Peyer's patch (tissue), 4 donors: ENCODE data around the gene TIMD4. TPM values are rescaled to one million over a fixed set of nuclear protein-coding genes. Genes with fewer than 3 reads are reported as not detected.
"Not testable (repeated sequence)": the region's sequence is repeated elsewhere in the genome, so short reads cannot be mapped to it uniquely, and the experiment has no call there.

Experiments used
- DNase-seq, 3 donors: peaks; one replicate each; pipeline ENCODE4 v3.0.0-alpha.2; 2017 to 2019
- H3K27ac ChIP-seq, 4 donors: fragments of 200-600 bp; sonication (generic); one replicate each; pipeline ENCODE4 v1.5.1; 2016 to 2019
- H3K27me3 ChIP-seq, 2 donors: fragments of 200-600 bp; sonication (generic); one replicate each; pipeline ENCODE4 v1.5.1; 2019
- H3K36me3 ChIP-seq, 3 donors: fragments of 200-600 bp; sonication (generic); one replicate each; pipeline ENCODE4 v1.5.1; 2016 to 2019
- H3K4me1 ChIP-seq, 4 donors: fragments of 200-600 bp; sonication (generic); one replicate each; pipeline ENCODE4 v1.5.1; 2016 to 2019
- H3K4me3 ChIP-seq, 4 donors: fragments of 200-600 bp; sonication (generic); 1 replicate in 3 of 4; 2 replicates in 1 of 4; pipeline ENCODE4 v1.5.1; 2016 to 2019; ENCODE audit warnings: mild to moderate bottlenecking in 1 of 4
- H3K9me3 ChIP-seq, 4 donors: fragments of 200-600 bp; sonication (generic); one replicate each; pipeline ENCODE4 v1.5.1; 2016 to 2019; ENCODE audit warnings: mild to moderate bottlenecking in 1 of 4
- CTCF ChIP-seq, 6 experiments: fragments of 450-650 bp in 4 of 6; fragments of 200-600 bp in 2 of 6; sonication (generic) in 1 of 6; IDR thresholded peaks; one replicate each; pipeline ENCODE4 v1.5.1; 2017 to 2019; ENCODE audit warnings: antibody characterized with exemption in 6 of 6, mild to moderate bottlenecking in 3 of 6, moderate library complexity in 1 of 6
- POLR2A ChIP-seq, 2 donors: fragments of 450-650 bp; IDR thresholded peaks; one replicate each; pipeline ENCODE4 v1.5.1; 2017; ENCODE audit warnings: antibody characterized with exemption in 2 of 2, mild to moderate bottlenecking in 2 of 2, moderate library complexity in 2 of 2
- total RNA-seq, 4 donors: library from RNA; depleted of rRNA; stranded (reverse); fragments of >200 nt; gene quantifications; one replicate each; pipeline ENCODE4 v1.1.0, GENCODE V29; 2016

Gene TIMD4
- total RNA-seq, 4 donors from 2014 or later = 2.5 TPM; not detected in 3

- H3K4me1 ChIP-seq = no peaks in the 10 kb centered on the region
- no peaks in the 10 kb centered on the region for H3K27me3 ChIP-seq
- no peak for TF ChIP-seq CTCF (IDR thresholded peaks at IDR 0.05)
- no peak for TF ChIP-seq POLR2A (IDR thresholded peaks at IDR 0.05)
- H3K9me3 ChIP-seq = no peaks in the 10 kb centered on the region
- H3K36me3 ChIP-seq = no peaks in the 10 kb centered on the region
- no peak overlapping the region for H3K27ac ChIP-seq
- no peak overlapping the region for H3K4me3 ChIP-seq
- no peak for DNase-seq
These were observed 18.5 kb upstream of the TIMD4 start for GRCh38 chr5:156981481-156981880.

GRCh38 chr5:156974328-156974727, 11.3 kb upstream of the TIMD4 start:
- Histone ChIP-seq H3K4me1 (no peaks in the 10 kb centered on the region), H3K4me3 (no peak overlapping the region), H3K36me3 (no peaks in the 10 kb centered on the region), H3K27me3 (no peaks in the 10 kb centered on the region), H3K9me3 (no peaks in the 10 kb centered on the region), H3K27ac (no peak overlapping the region)
- TF ChIP-seq CTCF (IDR thresholded peaks at IDR 0.05) (no peak), POLR2A (IDR thresholded peaks at IDR 0.05) (no peak)
- no peak for DNase-seq

GRCh38 chr5:156971848-156972525, 9.0 kb upstream of the TIMD4 start:
- H3K4me3 ChIP-seq = no peak overlapping the region
- H3K9me3 ChIP-seq = no peaks in the 10 kb centered on the region
- no peaks in the 10 kb centered on the region for H3K36me3 ChIP-seq
- no peak overlapping the region for H3K27ac ChIP-seq
- no peaks in the 10 kb centered on the region for H3K27me3 ChIP-seq
- H3K4me1 ChIP-seq = no peaks in the 10 kb centered on the region
- no peak for DNase-seq
- TF ChIP-seq POLR2A (IDR thresholded peaks at IDR 0.05) (no peak), CTCF (IDR thresholded peaks at IDR 0.05) (no peak)

GRCh38 chr5:156971415-156971814, 8.4 kb upstream of the TIMD4 start:
- no peak for TF ChIP-seq CTCF (IDR thresholded peaks at IDR 0.05)
- no peak for TF ChIP-seq POLR2A (IDR thresholded peaks at IDR 0.05)
- Histone ChIP-seq H3K9me3 (no peaks in the 10 kb centered on the region), H3K27me3 (no peaks in the 10 kb centered on the region), H3K36me3 (no peaks in the 10 kb centered on the region), H3K27ac (no peak overlapping the region), H3K4me1 (no peaks in the 10 kb centered on the region), H3K4me3 (no peak overlapping the region)
- no peak for DNase-seq

- H3K27ac ChIP-seq, H3K36me3 ChIP-seq, H3K27me3 ChIP-seq, DNase-seq, H3K4me3 ChIP-seq, H3K4me1 ChIP-seq, H3K9me3 ChIP-seq: not testable (repeated sequence)
These were observed 4.4 kb upstream of the TIMD4 start for GRCh38 chr5:156967386-156967785.

- DNase-seq = no peak
- no peak for TF ChIP-seq CTCF (IDR thresholded peaks at IDR 0.05)
- TF ChIP-seq POLR2A (IDR thresholded peaks at IDR 0.05) = no peak
- H3K27me3 ChIP-seq = no peaks in the 10 kb centered on the region
- H3K9me3 ChIP-seq = no peaks in the 10 kb centered on the region
- H3K36me3 ChIP-seq = no peaks in the 10 kb centered on the region
- H3K4me1 ChIP-seq = no peaks in the 10 kb centered on the region
- no peak overlapping the region for H3K27ac ChIP-seq
- no peak overlapping the region for H3K4me3 ChIP-seq
These were observed 6.7 kb downstream of the TIMD4 start for GRCh38 chr5:156956321-156956720.
